HUES64 (cell line): ENCODE data around the gene MAP3K5.

ENCODE experiments used
- H3K27ac ChIP-seq: 2 replicates; pipeline ENCODE4 v1.7.0; 2013; ENCODE audit warnings: low read depth, low read length, inconsistent platforms
- H3K27me3 ChIP-seq: 2 replicates; pipeline ENCODE4 v1.6.1; 2013; ENCODE audit warnings: mild to moderate bottlenecking, low read length; ENCODE audit not compliant: insufficient read depth
- H3K36me3 ChIP-seq: 2 replicates; pipeline ENCODE4 v1.6.1; 2013; ENCODE audit warnings: mild to moderate bottlenecking, low read length; ENCODE audit not compliant: insufficient read depth
- H3K4me1 ChIP-seq: 2 replicates; pipeline ENCODE4 v1.6.1; 2013; ENCODE audit warnings: mild to moderate bottlenecking, low read length, moderate library complexity; ENCODE audit not compliant: insufficient read depth
- H3K4me3 ChIP-seq: 2 replicates; pipeline ENCODE4 v1.5.1; 2013; ENCODE audit warnings: mild to moderate bottlenecking, low read length, moderate library complexity
- H3K9ac ChIP-seq: 2 replicates; pipeline ENCODE4 v1.6.1; 2013; ENCODE audit warnings: mild to moderate bottlenecking, low read depth, low read length
- H3K9me3 ChIP-seq: 2 replicates; pipeline ENCODE4 v1.6.1; 2013; ENCODE audit warnings: low read depth, low read length; ENCODE audit not compliant: insufficient read depth
- WGBS: fragments of 150-250, 120-280 bp; methylation state at CpG from one replicate; pipeline ENCODE4 v1.1.7; 2013; ENCODE audit warnings: missing lambda C conversion rate; 5-methylcytosine and 5-hydroxymethylcytosine counted together

The MAP3K5 gene

DNA sequence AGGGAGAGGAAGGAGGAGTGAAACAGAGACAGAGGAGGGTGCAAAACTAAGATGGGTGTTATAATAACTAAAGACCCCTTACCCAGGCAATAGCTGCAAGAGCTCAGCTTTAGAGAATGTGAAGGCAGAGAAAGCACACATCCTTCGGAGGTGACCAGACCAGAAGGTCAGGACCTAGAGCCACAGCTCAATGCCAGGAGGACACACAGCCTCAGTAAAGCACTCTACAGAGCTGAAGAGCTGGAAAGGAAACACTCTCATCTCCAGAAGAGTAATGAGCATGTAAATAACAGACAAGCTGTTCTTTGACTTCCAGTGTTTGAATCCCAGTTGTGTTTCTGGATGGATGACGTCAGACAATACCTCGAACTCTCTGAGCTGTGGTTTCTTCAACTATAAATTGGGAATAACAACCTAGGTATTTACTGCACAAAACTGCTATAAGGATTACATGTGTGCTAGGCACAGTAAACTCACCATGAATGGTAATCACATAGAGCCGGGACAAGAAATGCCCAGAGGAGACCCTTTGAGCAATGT lies 63.2 kb downstream of the MAP3K5 start:
- 95% methylated on average over 4 of the region's 4 CpGs for WGBS

GRCh38 chr6:136728033-136728939 lies 64.0 kb downstream of the MAP3K5 start:
- Histone ChIP-seq H3K4me3 (no peak overlapping the region), H3K4me1 (no peaks in the 10 kb centered on the region)

More for the DNA sequence above, 63.2 kb downstream of the MAP3K5 start:
- H3K27me3 ChIP-seq, result no peaks in the 10 kb centered on the region
- H3K4me1 ChIP-seq, result no peaks in the 10 kb centered on the region
- H3K4me3 ChIP-seq, result no peak overlapping the region
- H3K9me3 ChIP-seq, result no peaks in the 10 kb centered on the region
- H3K27ac ChIP-seq, result no peak overlapping the region
- H3K9ac ChIP-seq, result no peak overlapping the region
- no peaks in the 10 kb centered on the region for H3K36me3 ChIP-seq

GRCh38 chr6:136726837-136727557 lies 65.3 kb downstream of the MAP3K5 start:
- Histone ChIP-seq H3K27me3 (no peaks in the 10 kb centered on the region), H3K4me1 (no peaks in the 10 kb centered on the region), H3K36me3 (no peaks in the 10 kb centered on the region), H3K9me3 (no peaks in the 10 kb centered on the region), H3K9ac (no peak overlapping the region), H3K4me3 (no peak overlapping the region), H3K27ac (no peak overlapping the region)
- 80% methylated on average over 1 of the region's 3 CpGs for WGBS

More at GRCh38 chr6:136728033-136728939, 64.0 kb downstream of the MAP3K5 start:
- 97% methylated on average over 2 of the region's 2 CpGs for WGBS
- no peaks in the 10 kb centered on the region for H3K9me3 ChIP-seq
- H3K36me3 ChIP-seq, result no peaks in the 10 kb centered on the region
- H3K9ac ChIP-seq, result no peak overlapping the region
- no peaks in the 10 kb centered on the region for H3K27me3 ChIP-seq
- no peak overlapping the region for H3K27ac ChIP-seq

DNA sequence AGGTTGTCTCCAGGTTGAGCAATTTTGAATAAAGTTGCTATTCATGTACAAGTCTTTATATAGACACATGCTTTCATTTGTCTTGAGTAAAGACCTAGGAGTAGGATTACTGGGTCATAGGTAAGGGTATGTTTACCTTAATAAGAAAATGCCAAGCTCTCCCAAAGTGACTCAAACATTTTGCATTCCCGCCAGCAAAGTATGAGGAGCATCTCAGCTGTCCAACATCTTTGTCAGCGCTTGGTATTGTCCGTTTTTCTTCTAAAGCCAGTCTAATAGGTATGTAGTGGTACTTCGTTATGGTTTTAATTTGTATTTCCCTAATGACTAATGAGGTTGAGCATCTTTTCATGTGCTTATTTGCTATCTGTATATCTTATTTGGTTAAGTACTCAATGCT lies 67.2 kb downstream of the MAP3K5 start:
- no peak overlapping the region for H3K4me3 ChIP-seq
- no peaks in the 10 kb centered on the region for H3K27me3 ChIP-seq
- H3K9ac ChIP-seq, result no peak overlapping the region
- H3K27ac ChIP-seq, result no peak overlapping the region
- H3K36me3 ChIP-seq, result no peaks in the 10 kb centered on the region
- peaks cover 4% of the 10 kb centered on the region; the same call in 1 of the 2 replicates for H3K9me3 ChIP-seq
- 0 out of 2 replicates have a peak, but pooled peaks cover 1% of the 10 kb centered on the region for H3K4me1 ChIP-seq
- 92% methylated on average over 4 of the region's 4 CpGs for WGBS

- no peaks in the 10 kb centered on the region for H3K27me3 ChIP-seq
- H3K9ac ChIP-seq, result no peak overlapping the region
- H3K27ac ChIP-seq, result no peak overlapping the region
- H3K4me3 ChIP-seq, result no peak overlapping the region
- H3K4me1 ChIP-seq, result peaks cover 11% of the 10 kb centered on the region
- no CpG with 5 or more reads among the region's 1 CpG for WGBS
- H3K9me3 ChIP-seq, result peaks cover 4% of the 10 kb centered on the region; the same call in 1 of the 2 replicates
- H3K36me3 ChIP-seq, result no peaks in the 10 kb centered on the region
These were observed 68.5 kb downstream of the MAP3K5 start for GRCh38 chr6:136723780-136724179.

DNA sequence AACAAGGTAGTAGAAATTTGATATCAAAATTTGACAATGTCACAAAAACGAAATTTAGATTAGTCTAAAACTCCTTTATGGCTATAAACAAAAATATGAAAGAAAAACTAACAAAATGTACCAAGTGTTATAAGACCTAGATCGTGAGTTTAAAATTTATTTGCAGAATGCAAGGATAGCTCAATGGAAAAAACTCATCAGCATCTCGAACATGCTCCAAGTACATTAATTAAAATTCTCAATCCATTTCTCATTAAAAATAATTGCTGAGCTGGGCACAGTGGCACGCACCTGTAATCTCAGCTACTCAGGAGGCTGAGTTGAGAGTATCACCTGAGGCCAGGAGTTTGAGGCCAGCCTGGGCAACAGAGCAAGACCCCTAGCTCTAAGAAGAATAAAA lies 70.8 kb downstream of the MAP3K5 start:
- H3K4me3 ChIP-seq, result no peak overlapping the region
- H3K9me3 ChIP-seq, result peaks cover 4% of the 10 kb centered on the region; the same call in 1 of the 2 replicates
- H3K27ac ChIP-seq, result no peak overlapping the region
- no peaks in the 10 kb centered on the region for H3K36me3 ChIP-seq
- 84% methylated on average over 3 of the region's 4 CpGs for WGBS
- no peak overlapping the region for H3K9ac ChIP-seq
- H3K27me3 ChIP-seq, result no peaks in the 10 kb centered on the region
- peaks cover 11% of the 10 kb centered on the region for H3K4me1 ChIP-seq

DNA sequence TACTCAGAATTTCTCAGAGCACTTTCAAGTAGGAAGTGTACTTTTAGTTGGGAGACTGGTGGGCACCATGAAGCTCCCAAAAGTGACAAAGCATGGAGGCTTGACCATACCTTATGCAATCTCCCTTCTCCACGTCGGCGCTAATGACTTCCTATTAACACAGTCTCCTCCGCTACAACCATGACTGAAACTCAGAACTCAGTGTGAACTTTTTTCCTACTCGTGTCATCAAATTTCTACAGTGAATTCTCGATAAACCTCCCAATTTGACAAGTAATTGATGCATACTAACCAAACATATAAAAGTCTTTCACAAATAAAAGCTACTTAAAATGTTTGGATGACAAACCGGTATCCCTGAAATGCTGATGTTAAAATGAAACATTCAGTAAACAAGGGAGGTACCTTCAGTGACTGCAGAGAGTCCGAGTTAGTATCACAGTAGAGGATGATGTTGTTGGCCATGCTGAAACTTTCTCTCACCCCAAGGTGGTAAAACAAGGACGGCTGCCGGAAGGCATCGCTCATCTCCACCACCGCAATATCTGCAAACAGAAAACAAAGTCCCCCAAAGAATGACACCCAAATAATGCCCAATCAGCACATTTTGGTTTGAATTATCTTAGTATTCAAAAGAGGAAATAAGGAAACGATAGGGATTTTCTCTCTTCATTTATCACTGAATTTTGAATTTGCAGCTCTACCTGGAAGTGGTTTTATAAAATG lies 72.1 kb downstream of the MAP3K5 start:
- peaks cover 11% of the 10 kb centered on the region for H3K4me1 ChIP-seq
- peaks cover 4% of the 10 kb centered on the region; the same call in 1 of the 2 replicates for H3K9me3 ChIP-seq
- H3K36me3 ChIP-seq, result no peaks in the 10 kb centered on the region
- H3K27ac ChIP-seq, result no peak overlapping the region
- no peaks in the 10 kb centered on the region for H3K27me3 ChIP-seq
- WGBS, result 95% methylated on average over 12 of the region's 13 CpGs
- no peak overlapping the region for H3K9ac ChIP-seq
- no peak overlapping the region for H3K4me3 ChIP-seq

- H3K27ac ChIP-seq, result no peak overlapping the region
- no peak overlapping the region for H3K9ac ChIP-seq
- peaks cover 11% of the 10 kb centered on the region for H3K4me1 ChIP-seq
- no peaks in the 10 kb centered on the region for H3K27me3 ChIP-seq
- H3K36me3 ChIP-seq, result no peaks in the 10 kb centered on the region
- 78% methylated on average over 2 of the region's 2 CpGs for WGBS
- peaks cover 4% of the 10 kb centered on the region; the same call in 1 of the 2 replicates for H3K9me3 ChIP-seq
- no peak overlapping the region for H3K4me3 ChIP-seq
These were observed 72.8 kb downstream of the MAP3K5 start for GRCh38 chr6:136719280-136720044.

- no CpG with 5 or more reads among the region's 1 CpG for WGBS
- H3K36me3 ChIP-seq, result no peaks in the 10 kb centered on the region
- H3K9ac ChIP-seq, result no peak overlapping the region
- peaks cover 11% of the 10 kb centered on the region for H3K4me1 ChIP-seq
- no peaks in the 10 kb centered on the region for H3K27me3 ChIP-seq
- peaks cover 4% of the 10 kb centered on the region; the same call in 1 of the 2 replicates for H3K9me3 ChIP-seq
- H3K27ac ChIP-seq, result no peak overlapping the region
- H3K4me3 ChIP-seq, result no peak overlapping the region
These were observed 73.8 kb downstream of the MAP3K5 start for GRCh38 chr6:136718476-136718875.

- Histone ChIP-seq H3K27me3 (no peaks in the 10 kb centered on the region), H3K4me1 (peaks cover 11% of the 10 kb centered on the region), H3K4me3 (no peak overlapping the region), H3K9ac (no peak overlapping the region), H3K9me3 (peaks cover 4% of the 10 kb centered on the region; the same call in 1 of the 2 replicates), H3K27ac (no peak overlapping the region), H3K36me3 (no peaks in the 10 kb centered on the region)
- WGBS, result 88% methylated on average over 1 of the region's 1 CpG
These were observed 74.6 kb downstream of the MAP3K5 start for GRCh38 chr6:136717716-136717990.
